Central memory CD4-positive, alpha-beta T cell (primary cell): ENCODE data around the gene HPSE2.
"Not testable (repeated sequence)": the region's sequence is repeated elsewhere in the genome, so short reads cannot be mapped to it uniquely, and the experiment has no call there.

Experiments used
- DNase-seq: peaks from one replicate; pipeline ENCODE4 v3.0.0; 2022

Gene HPSE2

GRCh38 chr10:99002392-99002791, 233.3 kb downstream of the HPSE2 start:
- no peak for DNase-seq

GRCh38 chr10:98997596-98997995, 238.1 kb downstream of the HPSE2 start:
- no peak for DNase-seq

GRCh38 chr10:98994030-98994429, 241.6 kb downstream of the HPSE2 start:
- no peak for DNase-seq

GRCh38 chr10:98983751-98984150, 251.9 kb downstream of the HPSE2 start:
- not testable (repeated sequence) for DNase-seq

GRCh38 chr10:98980353-98980752, 255.3 kb downstream of the HPSE2 start:
- DNase-seq: no peak

- DNase-seq: no peak
Measured at GRCh38 chr10:98971464-98971863, 264.2 kb downstream of the HPSE2 start.

- no peak for DNase-seq
Measured at GRCh38 chr10:98967601-98968000, 268.1 kb downstream of the HPSE2 start.

- no peak for DNase-seq
Measured at GRCh38 chr10:98963608-98964007, 272.0 kb downstream of the HPSE2 start.

- DNase-seq: no peak
Measured at GRCh38 chr10:98959379-98959778, 276.3 kb downstream of the HPSE2 start.

- DNase-seq: no peak
Measured at GRCh38 chr10:98957801-98958200, 277.9 kb downstream of the HPSE2 start.

GRCh38 chr10:98956576-98957260, 278.9 kb downstream of the HPSE2 start:
- DNase-seq: no peak

- DNase-seq: no peak
Measured at GRCh38 chr10:98953251-98953650, 282.4 kb downstream of the HPSE2 start.

GRCh38 chr10:98951269-98952000, 284.2 kb downstream of the HPSE2 start:
- DNase-seq: no peak

- no peak for DNase-seq
Measured at GRCh38 chr10:98950106-98950505, 285.5 kb downstream of the HPSE2 start.

- DNase-seq: no peak
Measured at GRCh38 chr10:98949306-98949705, 286.3 kb downstream of the HPSE2 start.

GRCh38 chr10:98943681-98944080, 292.0 kb downstream of the HPSE2 start:
- no peak for DNase-seq

- no peak for DNase-seq
Measured at GRCh38 chr10:98929709-98930108, 305.9 kb downstream of the HPSE2 start.

- DNase-seq: no peak
Measured at GRCh38 chr10:98925651-98926050, 310.0 kb downstream of the HPSE2 start.

- DNase-seq: no peak
Measured at GRCh38 chr10:98924526-98924925, 311.1 kb downstream of the HPSE2 start.

- DNase-seq: no peak
Measured at GRCh38 chr10:98921316-98921715, 314.3 kb downstream of the HPSE2 start.

GRCh38 chr10:98920807-98921206, 314.8 kb downstream of the HPSE2 start:
- DNase-seq: no peak

GRCh38 chr10:98920360-98920759, 315.3 kb downstream of the HPSE2 start:
- DNase-seq: no peak

GRCh38 chr10:98919899-98920298, 315.8 kb downstream of the HPSE2 start:
- DNase-seq: no peak

- no peak for DNase-seq
Measured at GRCh38 chr10:98917828-98918227, 317.8 kb downstream of the HPSE2 start.
